Neuron (in vitro differentiated cells): ENCODE results near the gene RARB.

Experiments used
- H2AFZ ChIP-seq: one replicate; pipeline ENCODE4 v1.6.1; 2013; ENCODE audit warnings: low read depth, mild to moderate bottlenecking, inconsistent platforms, low read length, moderate library complexity
- H3K27me3 ChIP-seq: one replicate; pipeline ENCODE4 v1.6.1; 2013; ENCODE audit warnings: low read length; ENCODE audit not compliant: insufficient read depth
- H3K36me3 ChIP-seq: one replicate; pipeline ENCODE4 v1.6.1; 2013; ENCODE audit warnings: low read length; ENCODE audit not compliant: insufficient read depth
- H3K4me1 ChIP-seq: one replicate; pipeline ENCODE4 v1.6.1; 2013; ENCODE audit warnings: low read length; ENCODE audit not compliant: insufficient read depth
- H3K4me3 ChIP-seq: 2 replicates; pipeline ENCODE4 v1.5.1; 2013; ENCODE audit warnings: mild to moderate bottlenecking, low read length, moderate library complexity
- H3K9me3 ChIP-seq: one replicate; pipeline ENCODE4 v1.6.1; 2013; ENCODE audit warnings: low read length

The RARB gene

GRCh38 chr3:25427942-25428788 is at the start of gene RARB:
RARB (plus strand) TSS chr3:25428263; CDS start chr3:25428732, 469 bp downstream.
- Histone ChIP-seq H3K4me1 (peaks cover 56% of the 10 kb centered on the region), H2AFZ (peak within 1 kb of the TSS; percentile 65), H3K27me3 (no peaks in the 10 kb centered on the region), H3K36me3 (no peaks in the 10 kb centered on the region), H3K9me3 (no peaks in the 10 kb centered on the region), H3K4me3 (peak within 1 kb of the TSS; percentile 73)

GRCh38 chr3:25378786-25379311 is 49.2 kb upstream of the RARB start:
- H2AFZ ChIP-seq, result no peak overlapping the region
- H3K9me3 ChIP-seq, result no peaks in the 10 kb centered on the region
- no peak overlapping the region for H3K4me3 ChIP-seq
- no peaks in the 10 kb centered on the region for H3K36me3 ChIP-seq
- H3K4me1 ChIP-seq, result no peaks in the 10 kb centered on the region
- no peaks in the 10 kb centered on the region for H3K27me3 ChIP-seq

GRCh38 chr3:25380222-25380739 is 47.8 kb upstream of the RARB start:
- Histone ChIP-seq H3K4me3 (no peak overlapping the region), H3K36me3 (no peaks in the 10 kb centered on the region), H2AFZ (no peak overlapping the region), H3K27me3 (no peaks in the 10 kb centered on the region), H3K9me3 (no peaks in the 10 kb centered on the region), H3K4me1 (no peaks in the 10 kb centered on the region)

- no peaks in the 10 kb centered on the region for H3K36me3 ChIP-seq
- H3K4me3 ChIP-seq, result no peak overlapping the region
- no peaks in the 10 kb centered on the region for H3K9me3 ChIP-seq
- no peak overlapping the region for H2AFZ ChIP-seq
- H3K27me3 ChIP-seq, result no peaks in the 10 kb centered on the region
- H3K4me1 ChIP-seq, result no peaks in the 10 kb centered on the region
Observed at GRCh38 chr3:25381083-25381482, 47.0 kb upstream of the RARB start.

GRCh38 chr3:25384471-25384870 is 43.6 kb upstream of the RARB start:
- Histone ChIP-seq H3K9me3 (no peaks in the 10 kb centered on the region), H3K36me3 (no peaks in the 10 kb centered on the region), H2AFZ (no peak overlapping the region), H3K27me3 (no peaks in the 10 kb centered on the region), H3K4me3 (no peak overlapping the region), H3K4me1 (peaks cover 24% of the 10 kb centered on the region)

- H3K4me1 ChIP-seq, result peaks cover 24% of the 10 kb centered on the region
- no peak overlapping the region for H3K4me3 ChIP-seq
- no peaks in the 10 kb centered on the region for H3K9me3 ChIP-seq
- no peak overlapping the region for H2AFZ ChIP-seq
- H3K36me3 ChIP-seq, result no peaks in the 10 kb centered on the region
- H3K27me3 ChIP-seq, result no peaks in the 10 kb centered on the region
Observed at GRCh38 chr3:25385807-25386460, 42.1 kb upstream of the RARB start.

- H3K9me3 ChIP-seq, result no peaks in the 10 kb centered on the region
- no peak overlapping the region for H2AFZ ChIP-seq
- peaks cover 24% of the 10 kb centered on the region for H3K4me1 ChIP-seq
- H3K27me3 ChIP-seq, result no peaks in the 10 kb centered on the region
- H3K36me3 ChIP-seq, result no peaks in the 10 kb centered on the region
- H3K4me3 ChIP-seq, result no peak overlapping the region
Observed at GRCh38 chr3:25386686-25387255, 41.3 kb upstream of the RARB start.

- H3K27me3 ChIP-seq, result no peaks in the 10 kb centered on the region
- no peaks in the 10 kb centered on the region for H3K9me3 ChIP-seq
- no peaks in the 10 kb centered on the region for H3K36me3 ChIP-seq
- no peak overlapping the region for H2AFZ ChIP-seq
- H3K4me3 ChIP-seq, result no peak overlapping the region
- H3K4me1 ChIP-seq, result peaks cover 24% of the 10 kb centered on the region
Observed at GRCh38 chr3:25390605-25391004, 37.5 kb upstream of the RARB start.

- Histone ChIP-seq H3K9me3 (no peaks in the 10 kb centered on the region), H3K4me3 (no peak overlapping the region), H3K4me1 (no peaks in the 10 kb centered on the region), H2AFZ (no peak overlapping the region), H3K27me3 (no peaks in the 10 kb centered on the region), H3K36me3 (no peaks in the 10 kb centered on the region)
Observed at GRCh38 chr3:25396251-25396650, 31.8 kb upstream of the RARB start.

- H3K4me3 ChIP-seq, result no peak overlapping the region
- H3K27me3 ChIP-seq, result no peaks in the 10 kb centered on the region
- no peaks in the 10 kb centered on the region for H3K4me1 ChIP-seq
- H2AFZ ChIP-seq, result no peak overlapping the region
- H3K36me3 ChIP-seq, result no peaks in the 10 kb centered on the region
- no peaks in the 10 kb centered on the region for H3K9me3 ChIP-seq
Observed at GRCh38 chr3:25396686-25397085, 31.4 kb upstream of the RARB start.

GRCh38 chr3:25397150-25397549 is 30.9 kb upstream of the RARB start:
- Histone ChIP-seq H2AFZ (no peak overlapping the region), H3K36me3 (no peaks in the 10 kb centered on the region), H3K4me1 (no peaks in the 10 kb centered on the region), H3K27me3 (no peaks in the 10 kb centered on the region), H3K9me3 (no peaks in the 10 kb centered on the region), H3K4me3 (no peak overlapping the region)

GRCh38 chr3:25400587-25400986 is 27.5 kb upstream of the RARB start:
- Histone ChIP-seq H3K9me3 (no peaks in the 10 kb centered on the region), H3K27me3 (no peaks in the 10 kb centered on the region), H3K36me3 (no peaks in the 10 kb centered on the region), H3K4me3 (no peak overlapping the region), H3K4me1 (no peaks in the 10 kb centered on the region), H2AFZ (no peak overlapping the region)

- H2AFZ ChIP-seq, result no peak overlapping the region
- no peaks in the 10 kb centered on the region for H3K4me1 ChIP-seq
- H3K9me3 ChIP-seq, result no peaks in the 10 kb centered on the region
- H3K27me3 ChIP-seq, result no peaks in the 10 kb centered on the region
- H3K4me3 ChIP-seq, result no peak overlapping the region
- H3K36me3 ChIP-seq, result no peaks in the 10 kb centered on the region
Observed at GRCh38 chr3:25403968-25404367, 24.1 kb upstream of the RARB start.
